ENCODE results near the gene SLCO3A1. TPM values are rescaled to one million over a fixed set of nuclear protein-coding genes. Genes with fewer than 3 reads are reported as not detected.

Gene SLCO3A1
- total RNA-seq, 1 donor from 2014 or later: 34.2 TPM

GRCh38 chr15:91911844-91912243 is 58.3 kb downstream of the SLCO3A1 start:
- no peak for DNase-seq (ENCODE audit: low spot score)

GRCh38 chr15:91912336-91912735 is 58.8 kb downstream of the SLCO3A1 start:
- DNase-seq (ENCODE audit: low spot score): no peak

- DNase-seq (ENCODE audit: low spot score): no peak
Measured at GRCh38 chr15:91913560-91913959, 60.1 kb downstream of the SLCO3A1 start.

GRCh38 chr15:91915576-91915975 is 62.1 kb downstream of the SLCO3A1 start:
- no peak for DNase-seq (ENCODE audit: low spot score)

- DNase-seq (ENCODE audit: low spot score): no peak
Measured at GRCh38 chr15:91916051-91916450, 62.5 kb downstream of the SLCO3A1 start.

GRCh38 chr15:91917686-91918360 is 64.3 kb downstream of the SLCO3A1 start:
- DNase-seq (ENCODE audit: low spot score): no peak

GRCh38 chr15:91919014-91919534 is 65.6 kb downstream of the SLCO3A1 start:
- DNase-seq (ENCODE audit: low spot score): no peak

GRCh38 chr15:91921188-91921842 is 67.8 kb downstream of the SLCO3A1 start:
- no peak for DNase-seq (ENCODE audit: low spot score)

GRCh38 chr15:91921843-91922198 is 68.3 kb downstream of the SLCO3A1 start:
- no peak for DNase-seq (ENCODE audit: low spot score)

- no peak for DNase-seq (ENCODE audit: low spot score)
Measured at GRCh38 chr15:91922646-91923547, 69.4 kb downstream of the SLCO3A1 start.

GRCh38 chr15:91924183-91924582 is 70.7 kb downstream of the SLCO3A1 start:
- DNase-seq (ENCODE audit: low spot score): no peak

GRCh38 chr15:91924837-91925495 is 71.5 kb downstream of the SLCO3A1 start:
- DNase-seq (ENCODE audit: low spot score): no peak

GRCh38 chr15:91925794-91926193 is 72.3 kb downstream of the SLCO3A1 start:
- DNase-seq (ENCODE audit: low spot score): no peak

- DNase-seq (ENCODE audit: low spot score): no peak
Measured at GRCh38 chr15:91926908-91927270, 73.4 kb downstream of the SLCO3A1 start.

GRCh38 chr15:91927585-91927984 is 74.1 kb downstream of the SLCO3A1 start:
- DNase-seq (ENCODE audit: low spot score): no peak

GRCh38 chr15:91928675-91929074 is 75.2 kb downstream of the SLCO3A1 start:
- DNase-seq (ENCODE audit: low spot score): no peak

GRCh38 chr15:91929509-91929908 is 76.0 kb downstream of the SLCO3A1 start:
- no peak for DNase-seq (ENCODE audit: low spot score)

GRCh38 chr15:91930092-91930491 is 76.6 kb downstream of the SLCO3A1 start:
- no peak for DNase-seq (ENCODE audit: low spot score)

- DNase-seq (ENCODE audit: low spot score): no peak
Measured at GRCh38 chr15:91936182-91936775, 82.8 kb downstream of the SLCO3A1 start.

- DNase-seq (ENCODE audit: low spot score): no peak
Measured at GRCh38 chr15:91936927-91937326, 83.4 kb downstream of the SLCO3A1 start.

GRCh38 chr15:91938136-91938535 is 84.6 kb downstream of the SLCO3A1 start:
- no peak for DNase-seq (ENCODE audit: low spot score)
